ENCODE data around the gene C1orf210.

Gene C1orf210

GRCh38 chr1:43232482-43232881 lies 52.9 kb downstream of the C1orf210 start:
- H3K4me2 ChIP-seq (ENCODE audit: low read length), result no peak overlapping the region
- no peak overlapping the region for H3K4me3 ChIP-seq (ENCODE audit: low read length)
- no peaks in the 10 kb centered on the region for H3K27me3 ChIP-seq (ENCODE audit: low read depth, low read length)
- no peaks in the 10 kb centered on the region for H3K36me3 ChIP-seq (replicated peaks; ENCODE audit: low read depth, low read length)
- no peaks in the 10 kb centered on the region for H3K79me2 ChIP-seq (ENCODE audit: low read length)
- no peak overlapping the region for H3K27ac ChIP-seq (ENCODE audit: low read length)
- no peak overlapping the region for H3K9ac ChIP-seq (ENCODE audit: low read length)
- H4K20me1 ChIP-seq (ENCODE audit: insufficient read depth, low read length), result no peaks in the 10 kb centered on the region
- H2AFZ ChIP-seq (ENCODE audit: low read depth, low read length), result no peak overlapping the region
- H3K9me3 ChIP-seq (ENCODE audit: insufficient read depth, low read length), result no peaks in the 10 kb centered on the region
- no peak for TF ChIP-seq CTCF (IDR thresholded peaks at IDR 0.05; ENCODE audit: low read depth, low read length)
- no peak for TF ChIP-seq EZH2phosphoT487 (IDR thresholded peaks at IDR 0.05; ENCODE audit: low read depth)
- peaks cover under 1% of the 10 kb centered on the region; the same call in 1 of the 2 replicates for H3K4me1 ChIP-seq (ENCODE audit: low read length)

- Histone ChIP-seq H3K27me3 (ENCODE audit: low read depth, low read length) (no peaks in the 10 kb centered on the region), H3K9me3 (ENCODE audit: insufficient read depth, low read length) (no peaks in the 10 kb centered on the region), H3K4me2 (ENCODE audit: low read length) (no peak overlapping the region), H3K79me2 (ENCODE audit: low read length) (no peaks in the 10 kb centered on the region), H3K4me3 (ENCODE audit: low read length) (no peak overlapping the region), H3K36me3 (replicated peaks; ENCODE audit: low read depth, low read length) (no peaks in the 10 kb centered on the region), H4K20me1 (ENCODE audit: insufficient read depth, low read length) (no peaks in the 10 kb centered on the region), H3K9ac (ENCODE audit: low read length) (no peak overlapping the region), H3K4me1 (ENCODE audit: low read length) (peaks cover 4% of the 10 kb centered on the region), H3K27ac (ENCODE audit: low read length) (no peak overlapping the region), H2AFZ (ENCODE audit: low read depth, low read length) (no peak overlapping the region)
- TF ChIP-seq CTCF (IDR thresholded peaks at IDR 0.05; ENCODE audit: low read depth, low read length) (no peak), EZH2phosphoT487 (IDR thresholded peaks at IDR 0.05; ENCODE audit: low read depth) (no peak)
These were observed 53.3 kb downstream of the C1orf210 start for GRCh38 chr1:43232074-43232473.
